Thyroid gland (tissue), 4 donors: ENCODE measurements around the gene BCAS3.

Source experiments
- CTCF ChIP-seq, 6 experiments: fragments of 200-600 bp in 3 of 6; fragments of 450-650 bp in 3 of 6; sonication (generic) in 3 of 6; IDR thresholded peaks; one replicate each; pipeline ENCODE4 v1.5.1; 2016 to 2019; ENCODE audit warnings: antibody characterized with exemption in 6 of 6, mild to moderate bottlenecking in 2 of 6, inconsistent platforms in 1 of 6, moderate library complexity in 1 of 6
- POLR2A ChIP-seq, 2 donors: fragments of 450-650 bp; IDR thresholded peaks; one replicate each; pipeline ENCODE4 v1.6.1; 2017; ENCODE audit warnings: antibody characterized with exemption in 2 of 2, mild to moderate bottlenecking in 2 of 2, moderate library complexity in 1 of 2

DNA sequence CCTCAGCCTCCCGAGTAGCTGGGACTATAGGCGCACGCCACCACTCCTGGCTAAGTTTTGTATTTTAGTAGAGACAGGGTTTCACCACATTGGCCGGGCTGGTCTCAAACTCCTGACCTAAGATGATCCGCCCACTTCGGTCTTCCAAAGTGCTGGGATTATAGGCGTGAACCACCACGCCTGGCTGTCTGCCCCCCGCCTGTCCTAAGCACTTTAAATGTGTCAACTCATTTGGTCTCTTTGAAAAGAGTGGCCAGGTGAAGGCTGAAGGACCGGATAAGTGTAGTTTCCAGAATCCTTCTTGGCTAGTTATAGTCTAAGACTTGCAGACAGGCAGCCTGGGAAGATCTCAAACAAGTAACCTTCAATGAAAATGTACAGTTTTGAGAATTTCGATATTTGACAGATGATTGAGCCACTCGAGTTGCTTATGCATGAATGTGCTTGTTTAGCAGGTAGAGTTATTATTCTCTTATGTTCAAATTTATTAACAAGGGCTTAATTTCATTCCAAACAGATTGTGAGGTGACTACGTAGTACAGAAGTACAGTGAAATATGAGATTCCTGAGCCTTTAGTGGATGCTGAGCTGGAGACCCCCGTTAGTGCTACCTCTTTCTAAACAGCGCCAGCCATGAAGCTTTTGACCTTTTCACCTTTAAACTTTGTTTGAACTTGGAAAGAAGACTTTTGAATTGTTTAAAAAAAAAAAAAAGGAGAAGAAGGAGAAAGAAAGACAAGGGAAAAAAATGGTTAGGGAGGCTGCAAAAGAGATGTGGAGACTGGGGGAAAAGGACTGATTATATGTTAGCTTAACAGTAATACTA lies 557.6 kb downstream of the BCAS3 start:
- TF ChIP-seq POLR2A (IDR thresholded peaks at IDR 0.05) = no peak
- TF ChIP-seq CTCF (IDR thresholded peaks at IDR 0.05) = no peak
